A172 (cell line): Measurements from ENCODE around the gene TRIM41. TPM values are rescaled to one million over a fixed set of nuclear protein-coding genes. Genes with fewer than 3 reads are reported as not detected.
"Not testable (repeated sequence)": the region's sequence is repeated elsewhere in the genome, so short reads cannot be mapped to it uniquely, and the experiment has no call there.

ENCODE experiments used
- DNase-seq: peaks from one replicate; pipeline ENCODE4 v3.0.0-alpha.2; 2015; ENCODE audit warnings: low spot score
- total RNA-seq: library from RNA; depleted of rRNA; stranded (reverse); fragments of >200 nt; shearing (Covaris generic); gene quantifications from 2 replicates; pipeline ENCODE4 v1.2.3, GENCODE V29; 2014

The TRIM41 gene
- total RNA-seq, 1 experiment from 2014 or later: 10.3 TPM

GRCh38 chr5:181255276-181255675 lies 32.2 kb downstream of the TRIM41 start:
- DNase-seq: no peak

- DNase-seq: no peak
Observed at GRCh38 chr5:181255836-181256578, 32.9 kb downstream of the TRIM41 start.

- DNase-seq: no peak
Observed at GRCh38 chr5:181258576-181258975, 35.5 kb downstream of the TRIM41 start.

GRCh38 chr5:181259283-181259682 lies 36.2 kb downstream of the TRIM41 start:
- DNase-seq: no peak

GRCh38 chr5:181259974-181260719 lies 37.1 kb downstream of the TRIM41 start:
- no peak for DNase-seq

- peak; percentile 84 for DNase-seq
Observed at GRCh38 chr5:181260720-181261319, 37.7 kb downstream of the TRIM41 start, which contains the start of gene TRIM52. Gene TRIM52 (minus strand): TSS chr5:181261143. CDS start chr5:181260813, 330 bp downstream.

GRCh38 chr5:181261320-181262049 lies 38.4 kb downstream of the TRIM41 start:
- peak; percentile 69 for DNase-seq

GRCh38 chr5:181263633-181264032 lies 40.6 kb downstream of the TRIM41 start:
- DNase-seq: no peak

GRCh38 chr5:181265092-181265671 lies 42.1 kb downstream of the TRIM41 start:
- DNase-seq: no peak

GRCh38 chr5:181267291-181267904 lies 44.3 kb downstream of the TRIM41 start:
- not testable (repeated sequence) for DNase-seq

GRCh38 chr5:181267907-181268306 lies 44.8 kb downstream of the TRIM41 start:
- not testable (repeated sequence) for DNase-seq

GRCh38 chr5:181271081-181271480 lies 48.0 kb downstream of the TRIM41 start:
- no peak for DNase-seq

- not testable (repeated sequence) for DNase-seq
Observed at GRCh38 chr5:181273433-181273744, 50.3 kb downstream of the TRIM41 start.

GRCh38 chr5:181280251-181280762 lies 57.2 kb downstream of the TRIM41 start:
- no peak for DNase-seq

- DNase-seq: no peak
Observed at GRCh38 chr5:181281077-181281983, 58.2 kb downstream of the TRIM41 start.

- no peak for DNase-seq
Observed at GRCh38 chr5:181281984-181282316, 58.9 kb downstream of the TRIM41 start.

- DNase-seq: not testable (repeated sequence)
Observed at GRCh38 chr5:181282415-181282814, 59.3 kb downstream of the TRIM41 start.

- DNase-seq: no peak
Observed at GRCh38 chr5:181282874-181283273, 59.8 kb downstream of the TRIM41 start.

GRCh38 chr5:181283347-181283746 lies 60.3 kb downstream of the TRIM41 start:
- no peak for DNase-seq
